Ovary (tissue), 3 donors: ENCODE measurements around the gene LAMA2.

Source experiments
- POLR2A ChIP-seq: fragments of 450-650 bp; IDR thresholded peaks from one replicate; pipeline ENCODE4 v1.6.1; 2017; ENCODE audit warnings: antibody characterized with exemption, mild to moderate bottlenecking, moderate library complexity
- TF ChIP-seq, protein P1 (sequence below), 3 donors: fragments of 450-650 bp in 2 of 3; fragments of 200-600 bp in 1 of 3; IDR thresholded peaks; one replicate each; pipeline versions ENCODE4 v1.5.1 to v1.8.0; 2016 to 2022; ENCODE audit warnings: antibody characterized with exemption in 3 of 3, mild to moderate bottlenecking in 1 of 3
- donor health status: DM: no; HTN: no; CAD: no.

DNA sequence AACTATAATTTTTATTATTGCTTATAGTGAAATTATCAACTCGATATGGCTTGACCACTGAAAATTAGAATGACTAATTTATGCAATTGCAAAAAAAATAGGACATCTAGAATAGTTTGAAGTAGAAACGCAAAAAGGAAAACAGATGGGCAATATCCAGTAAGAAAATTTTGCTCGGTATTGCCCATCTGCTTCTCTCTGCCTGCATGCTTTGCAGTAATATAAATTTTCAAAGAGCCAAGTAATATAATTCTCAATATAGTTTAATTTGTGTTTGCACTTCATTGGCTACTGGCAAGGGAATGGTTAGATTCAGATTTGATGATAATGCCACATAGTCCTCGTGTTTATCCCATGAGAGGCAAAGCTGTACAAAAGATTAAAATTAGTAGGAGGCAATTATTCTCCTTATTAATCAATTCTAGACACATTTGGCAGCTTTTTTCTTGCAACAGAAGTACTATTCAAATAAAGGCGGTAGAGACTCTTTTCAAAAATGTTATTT lies 27.3 kb upstream of the LAMA2 start:
- no peak for TF ChIP-seq POLR2A
- TF ChIP-seq, protein P1, sequence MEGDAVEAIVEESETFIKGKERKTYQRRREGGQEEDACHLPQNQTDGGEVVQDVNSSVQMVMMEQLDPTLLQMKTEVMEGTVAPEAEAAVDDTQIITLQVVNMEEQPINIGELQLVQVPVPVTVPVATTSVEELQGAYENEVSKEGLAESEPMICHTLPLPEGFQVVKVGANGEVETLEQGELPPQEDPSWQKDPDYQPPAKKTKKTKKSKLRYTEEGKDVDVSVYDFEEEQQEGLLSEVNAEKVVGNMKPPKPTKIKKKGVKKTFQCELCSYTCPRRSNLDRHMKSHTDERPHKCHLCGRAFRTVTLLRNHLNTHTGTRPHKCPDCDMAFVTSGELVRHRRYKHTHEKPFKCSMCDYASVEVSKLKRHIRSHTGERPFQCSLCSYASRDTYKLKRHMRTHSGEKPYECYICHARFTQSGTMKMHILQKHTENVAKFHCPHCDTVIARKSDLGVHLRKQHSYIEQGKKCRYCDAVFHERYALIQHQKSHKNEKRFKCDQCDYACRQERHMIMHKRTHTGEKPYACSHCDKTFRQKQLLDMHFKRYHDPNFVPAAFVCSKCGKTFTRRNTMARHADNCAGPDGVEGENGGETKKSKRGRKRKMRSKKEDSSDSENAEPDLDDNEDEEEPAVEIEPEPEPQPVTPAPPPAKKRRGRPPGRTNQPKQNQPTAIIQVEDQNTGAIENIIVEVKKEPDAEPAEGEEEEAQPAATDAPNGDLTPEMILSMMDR (IDR thresholded peaks at IDR 0.05): no peak
